Suprapubic skin (tissue), 4 donors: ENCODE measurements around the gene RC3H2. TPM values are rescaled to one million over a fixed set of nuclear protein-coding genes. Genes with fewer than 3 reads are reported as not detected.
"Not testable (repeated sequence)": the region's sequence is repeated elsewhere in the genome, so short reads cannot be mapped to it uniquely, and the experiment has no call there.

Experiments used
- DNase-seq, 2 donors: peaks; one replicate each; pipeline ENCODE4 v3.0.0-alpha.2; 2019; ENCODE audit warnings: low spot score in 2 of 2
- H3K27ac ChIP-seq: fragments of 200-600 bp; sonication (generic); one replicate; pipeline ENCODE4 v1.5.1; 2019
- H3K27me3 ChIP-seq: fragments of 200-600 bp; sonication (generic); one replicate; pipeline ENCODE4 v1.5.1; 2019
- H3K36me3 ChIP-seq: fragments of 200-600 bp; sonication (generic); one replicate; pipeline ENCODE4 v1.5.1; 2019
- H3K4me1 ChIP-seq: fragments of 200-600 bp; sonication (generic); one replicate; pipeline ENCODE4 v1.5.1; 2019
- H3K4me3 ChIP-seq: fragments of 200-600 bp; sonication (generic); one replicate; pipeline ENCODE4 v1.5.1; 2019; ENCODE audit warnings: mild to moderate bottlenecking
- H3K9me3 ChIP-seq: fragments of 200-600 bp; sonication (generic); one replicate; pipeline ENCODE4 v1.5.1; 2019
- EP300 ChIP-seq: sonication (generic); formaldehyde crosslinking; IDR thresholded peaks from one replicate; pipeline ENCODE4 v1.6.1; 2017; ENCODE audit warnings: antibody characterized with exemption
- POLR2A ChIP-seq, 2 donors: fragments of 450-650 bp; IDR thresholded peaks; one replicate each; pipeline ENCODE4 v1.6.1; 2017; ENCODE audit warnings: antibody characterized with exemption in 2 of 2, mild to moderate bottlenecking in 2 of 2, moderate library complexity in 2 of 2
- POLR2AphosphoS5 ChIP-seq, 3 donors: sonication (generic); formaldehyde crosslinking; IDR thresholded peaks; one replicate each; pipeline ENCODE4 v1.6.1; 2017; ENCODE audit warnings: antibody characterized with exemption in 3 of 3
- WGBS: methylation state at CpG from one replicate; pipeline ENCODE4 v1.1.5; 2018; 5-methylcytosine and 5-hydroxymethylcytosine counted together
- total RNA-seq, 4 donors: library from RNA; depleted of rRNA; stranded (reverse); fragments of >200 nt; gene quantifications; one replicate each; pipeline ENCODE4 v1.1.0, GENCODE V29; 2016
- TF ChIP-seq, protein P1 (sequence below), 2 donors: fragments of 200-600 bp in 1 of 2; fragments of 450-650 bp in 1 of 2; sonication (generic) in 1 of 2; IDR thresholded peaks; one replicate each; pipeline ENCODE4 v1.5.1; 2016 to 2019; ENCODE audit warnings: antibody characterized with exemption in 2 of 2, mild to moderate bottlenecking in 1 of 2, moderate library complexity in 1 of 2

The RC3H2 gene
- total RNA-seq, 4 donors from 2014 or later = 24.2 to 59.2 (median 28.6) TPM

DNA sequence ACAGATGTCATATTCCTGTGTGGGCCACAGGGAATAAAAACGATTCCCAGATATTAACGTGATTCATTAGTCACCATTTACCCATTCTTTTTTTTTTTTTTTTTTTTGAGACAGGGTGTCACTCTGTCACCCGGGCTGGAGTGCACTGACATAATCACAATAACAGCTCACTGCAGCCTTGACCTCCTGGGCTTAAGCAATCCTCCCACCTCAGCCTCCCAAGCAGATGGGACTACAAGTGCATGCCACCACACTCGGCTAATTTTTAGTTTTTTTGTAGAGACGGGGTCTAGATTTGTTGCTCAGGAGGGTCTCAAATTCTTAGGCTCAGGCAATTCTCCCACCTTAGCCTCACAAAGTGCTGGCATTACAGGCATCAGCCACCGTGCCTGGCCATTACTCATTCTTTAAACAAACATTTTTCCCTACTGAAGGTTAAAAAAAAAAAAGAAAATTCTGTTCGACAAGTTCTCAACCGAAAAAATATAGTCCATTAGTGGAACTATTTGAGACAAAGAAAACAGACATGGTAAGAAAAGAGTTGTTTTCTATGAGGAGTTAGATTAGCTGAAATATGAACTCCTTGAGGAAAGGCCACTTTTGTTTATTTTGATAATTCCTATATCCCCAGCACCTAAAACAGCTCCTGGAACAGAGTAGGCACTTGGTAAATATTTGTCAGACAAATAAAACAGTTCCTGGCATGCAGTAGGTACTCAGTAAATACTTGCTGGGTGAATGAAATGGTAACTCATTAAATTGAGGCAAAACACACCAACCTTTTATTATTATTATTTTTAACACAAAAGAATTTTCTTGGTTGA, 44.6 kb downstream of the RC3H2 start:
- no peak for DNase-seq
- Histone ChIP-seq H3K27me3 (no peaks in the 10 kb centered on the region), H3K4me1 (no peaks in the 10 kb centered on the region), H3K9me3 (no peaks in the 10 kb centered on the region), H3K4me3 (no peak overlapping the region), H3K27ac (no peak overlapping the region), H3K36me3 (peaks cover 45% of the 10 kb centered on the region)
- TF ChIP-seq POLR2A (IDR thresholded peaks at IDR 0.05) (no peak), EP300 (no peak), POLR2AphosphoS5 (IDR thresholded peaks at IDR 0.05) (no peak)
- TF ChIP-seq, protein P1, sequence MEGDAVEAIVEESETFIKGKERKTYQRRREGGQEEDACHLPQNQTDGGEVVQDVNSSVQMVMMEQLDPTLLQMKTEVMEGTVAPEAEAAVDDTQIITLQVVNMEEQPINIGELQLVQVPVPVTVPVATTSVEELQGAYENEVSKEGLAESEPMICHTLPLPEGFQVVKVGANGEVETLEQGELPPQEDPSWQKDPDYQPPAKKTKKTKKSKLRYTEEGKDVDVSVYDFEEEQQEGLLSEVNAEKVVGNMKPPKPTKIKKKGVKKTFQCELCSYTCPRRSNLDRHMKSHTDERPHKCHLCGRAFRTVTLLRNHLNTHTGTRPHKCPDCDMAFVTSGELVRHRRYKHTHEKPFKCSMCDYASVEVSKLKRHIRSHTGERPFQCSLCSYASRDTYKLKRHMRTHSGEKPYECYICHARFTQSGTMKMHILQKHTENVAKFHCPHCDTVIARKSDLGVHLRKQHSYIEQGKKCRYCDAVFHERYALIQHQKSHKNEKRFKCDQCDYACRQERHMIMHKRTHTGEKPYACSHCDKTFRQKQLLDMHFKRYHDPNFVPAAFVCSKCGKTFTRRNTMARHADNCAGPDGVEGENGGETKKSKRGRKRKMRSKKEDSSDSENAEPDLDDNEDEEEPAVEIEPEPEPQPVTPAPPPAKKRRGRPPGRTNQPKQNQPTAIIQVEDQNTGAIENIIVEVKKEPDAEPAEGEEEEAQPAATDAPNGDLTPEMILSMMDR (IDR thresholded peaks at IDR 0.05) = no peak
- 94% methylated on average over 8 of the region's 8 CpGs for WGBS

DNA sequence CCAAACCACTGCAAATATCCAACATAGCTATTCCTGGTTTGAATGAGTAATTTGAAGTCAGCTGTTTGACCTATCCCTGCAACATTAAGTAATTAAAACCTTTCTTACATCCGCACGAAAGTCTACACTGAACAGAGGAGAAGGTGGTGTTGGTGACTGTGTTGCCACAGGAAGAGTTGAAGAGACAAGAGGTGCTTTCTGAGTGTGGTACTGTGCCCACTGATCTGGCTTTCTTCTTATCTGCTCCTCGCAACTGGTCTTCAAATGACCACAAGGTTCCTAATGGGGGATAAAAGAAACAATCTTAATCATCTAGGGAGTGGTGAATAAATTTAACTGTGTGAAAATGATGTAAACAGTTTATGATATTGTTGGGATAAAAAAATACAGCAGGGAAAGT, 47.3 kb downstream of the RC3H2 start:
- TF ChIP-seq EP300 (no peak), POLR2A (IDR thresholded peaks at IDR 0.05) (no peak), POLR2AphosphoS5 (IDR thresholded peaks at IDR 0.05) (no peak)
- TF ChIP-seq, protein P1 (IDR thresholded peaks at IDR 0.05) = no peak
- Histone ChIP-seq H3K4me1 (no peaks in the 10 kb centered on the region), H3K27me3 (no peaks in the 10 kb centered on the region), H3K4me3 (no peak overlapping the region), H3K27ac (no peak overlapping the region), H3K9me3 (no peaks in the 10 kb centered on the region), H3K36me3 (peaks cover 54% of the 10 kb centered on the region)
- 97% methylated on average over 3 of the region's 3 CpGs for WGBS
- DNase-seq = no peak

DNA sequence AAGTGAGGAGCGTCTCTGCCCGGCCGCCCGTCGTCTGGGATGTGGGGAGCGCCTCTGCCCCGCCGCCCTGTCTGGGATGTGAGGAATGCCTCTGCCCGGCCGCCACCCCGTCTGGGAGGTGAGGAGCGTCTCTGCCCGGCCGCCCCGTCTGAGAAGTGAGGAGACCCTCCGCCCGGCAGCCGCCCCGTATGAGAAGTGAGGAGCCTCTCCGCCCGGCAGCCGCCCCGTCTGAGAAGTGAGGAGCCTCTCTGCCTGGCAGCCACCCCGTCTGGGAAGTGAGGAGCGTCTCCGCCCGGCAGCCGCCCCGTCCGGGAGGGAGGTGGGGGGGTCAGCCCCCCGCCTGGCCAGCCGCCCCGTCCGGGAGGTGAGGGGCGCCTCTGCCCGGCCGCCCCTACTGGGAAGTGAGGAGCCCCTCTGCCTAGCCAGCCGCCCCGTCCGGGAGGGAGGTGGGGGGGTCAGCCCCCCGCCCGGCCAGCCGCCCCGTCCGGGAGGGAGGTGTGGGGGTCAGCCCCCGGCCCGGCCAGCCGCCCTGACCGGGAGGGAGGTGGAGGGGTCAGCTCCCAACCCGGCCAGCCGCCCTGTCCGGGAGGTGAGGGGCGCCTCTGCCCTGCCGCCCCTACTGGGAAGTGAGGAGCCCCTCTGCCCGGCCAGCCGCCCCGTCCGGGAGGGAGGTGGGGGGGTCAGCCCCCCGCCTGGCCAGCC, 52.9 kb downstream of the RC3H2 start:
- WGBS = no CpG with 5 or more reads among the region's 59 CpGs
- peaks cover 86% of the 10 kb centered on the region for H3K36me3 ChIP-seq

DNA sequence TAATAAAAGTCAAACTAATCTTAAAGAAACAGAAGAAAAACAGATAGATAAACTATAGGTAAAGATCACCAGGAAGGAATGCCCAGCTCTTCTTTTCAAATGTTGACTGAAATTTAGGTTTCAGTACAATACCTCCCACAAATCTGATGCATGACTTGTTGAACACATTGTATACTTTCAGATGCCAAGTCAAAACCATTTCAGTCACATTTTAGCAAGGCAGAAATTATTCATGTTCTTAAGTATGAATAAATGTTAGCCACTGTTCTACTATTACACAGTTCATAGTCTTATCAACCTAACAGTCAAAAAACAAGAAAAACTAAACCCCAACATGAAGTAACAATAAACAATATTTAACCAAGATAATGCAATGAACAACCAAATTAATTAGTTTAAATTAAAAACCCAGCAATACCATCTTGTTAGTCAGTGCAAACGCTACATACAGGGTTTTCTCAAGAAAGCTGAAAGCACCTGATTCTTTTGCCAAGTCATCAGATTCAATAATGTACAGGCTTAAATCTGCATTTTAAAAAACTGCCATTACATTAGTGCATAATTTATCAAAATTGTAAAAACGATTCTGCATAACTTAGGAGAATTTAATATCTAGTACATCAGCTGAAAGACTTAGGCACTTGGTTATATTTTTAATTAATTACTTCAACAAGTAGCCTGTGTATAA, 56.8 kb downstream of the RC3H2 start:
- peaks cover 62% of the 10 kb centered on the region for H3K36me3 ChIP-seq
- DNase-seq = no peak
- no peak overlapping the region for H3K27ac ChIP-seq
- no peak overlapping the region for H3K4me3 ChIP-seq
- no peaks in the 10 kb centered on the region for H3K27me3 ChIP-seq
- 85% methylated on average over 2 of the region's 2 CpGs for WGBS
- H3K4me1 ChIP-seq = no peaks in the 10 kb centered on the region
- TF ChIP-seq, protein P1 (IDR thresholded peaks at IDR 0.05) = no peak
- TF ChIP-seq POLR2AphosphoS5 (IDR thresholded peaks at IDR 0.05) = no peak
- TF ChIP-seq EP300 = no peak
- no peak for TF ChIP-seq POLR2A (IDR thresholded peaks at IDR 0.05)
- H3K9me3 ChIP-seq = no peaks in the 10 kb centered on the region

More for the DNA sequence above, 52.9 kb downstream of the RC3H2 start:
- not testable (repeated sequence) for H3K9me3 ChIP-seq, H3K27ac ChIP-seq, H3K27me3 ChIP-seq, H3K4me3 ChIP-seq, H3K4me1 ChIP-seq, DNase-seq

DNA sequence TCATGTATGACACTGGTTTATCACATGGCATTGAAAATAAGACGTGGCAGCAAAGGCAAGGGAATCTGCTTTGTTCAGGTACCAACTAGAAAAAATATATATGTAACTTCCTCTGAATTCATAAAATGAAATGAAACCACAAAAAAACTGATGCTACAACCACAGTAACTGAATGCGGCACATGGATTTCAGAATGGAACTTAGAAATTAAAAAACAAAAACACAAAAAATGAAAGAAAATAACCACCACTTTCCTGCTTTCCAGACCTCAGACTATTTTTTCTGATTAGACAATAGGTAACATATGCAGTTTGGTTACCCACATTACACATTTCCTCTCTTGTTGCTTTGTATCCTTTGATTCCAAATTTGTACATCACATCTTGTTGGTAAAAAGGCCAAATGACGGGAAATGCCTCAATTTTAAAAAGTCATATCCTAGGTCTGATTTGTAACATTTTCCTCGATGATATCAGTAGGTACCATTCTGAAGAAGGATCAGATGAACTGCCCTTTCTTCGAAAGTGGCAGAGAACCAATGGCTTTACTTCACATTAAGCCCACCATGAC, 58.7 kb downstream of the RC3H2 start:
- Histone ChIP-seq H3K27ac (no peak overlapping the region), H3K4me1 (no peaks in the 10 kb centered on the region), H3K36me3 (peaks cover 51% of the 10 kb centered on the region), H3K9me3 (no peaks in the 10 kb centered on the region), H3K4me3 (no peak overlapping the region), H3K27me3 (no peaks in the 10 kb centered on the region)
- no peak for DNase-seq
- TF ChIP-seq POLR2AphosphoS5 (IDR thresholded peaks at IDR 0.05) = no peak
- 91% methylated on average over 5 of the region's 5 CpGs for WGBS
